ENCODE data around the gene DNMT1.

Gene DNMT1

GRCh38 chr19:10224337-10224736 is 29.6 kb upstream of the DNMT1 start:
- Histone ChIP-seq H3K27ac (no peak overlapping the region), H3K4me3 (ENCODE audit: low read depth in 1 of 2, low read length in 1 of 2) (no peak overlapping the region), H3K9me3 (no peaks in the 10 kb centered on the region), H3K4me1 (ENCODE audit: control insufficient read depth in 1 of 2, insufficient read depth in 1 of 2, low read depth in 1 of 2, low read length in 1 of 2) (no peaks in the 10 kb centered on the region), H3K36me3 (no peaks in the 10 kb centered on the region), H3K27me3 (peaks cover 43% of the 10 kb centered on the region)
- TF ChIP-seq CTCF (IDR thresholded peaks at IDR 0.05) = no peak

DNA sequence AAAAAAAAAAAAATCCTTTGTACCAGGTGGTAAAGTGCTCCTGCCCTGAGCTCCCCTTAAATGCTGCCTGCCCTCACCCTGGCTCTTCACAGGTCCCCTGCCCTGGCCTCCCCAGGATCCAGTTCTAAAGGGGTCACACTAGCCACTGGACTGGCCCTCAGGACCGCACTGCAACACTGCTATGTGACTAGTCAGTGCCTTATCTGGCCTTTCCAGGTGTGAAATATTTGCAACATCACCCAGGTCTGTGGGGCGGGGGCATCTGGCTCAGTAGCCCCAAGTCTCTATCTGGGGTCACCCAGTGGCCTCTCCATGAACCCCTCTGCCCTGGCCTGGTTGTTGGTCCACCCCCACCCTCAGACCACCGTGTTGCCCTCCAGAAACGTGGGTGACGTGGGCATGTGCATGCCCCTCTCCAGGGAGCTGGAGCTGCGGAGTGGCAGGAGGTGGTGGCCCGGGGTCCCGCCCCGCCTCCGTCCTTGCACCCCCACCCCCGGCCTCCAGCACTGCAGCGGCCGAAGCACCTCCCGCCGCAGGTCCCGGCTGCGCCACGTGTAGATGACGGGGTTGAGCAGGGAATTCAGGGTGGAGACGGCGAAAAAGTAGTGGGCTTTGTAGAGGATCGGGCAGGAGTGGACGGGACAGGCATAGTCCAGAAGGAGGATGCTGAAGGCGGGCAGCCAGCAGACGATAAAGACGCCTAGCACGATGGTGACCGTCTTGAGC is 28.9 kb upstream of the DNMT1 start:
- no peaks in the 10 kb centered on the region for H3K36me3 ChIP-seq
- TF ChIP-seq CTCF (IDR thresholded peaks at IDR 0.05) = no peak
- no peak overlapping the region for H3K27ac ChIP-seq
- peaks cover 36% of the 10 kb centered on the region for H3K27me3 ChIP-seq
- no peaks in the 10 kb centered on the region for H3K9me3 ChIP-seq
- H3K4me1 ChIP-seq (ENCODE audit: control insufficient read depth in 1 of 2, insufficient read depth in 1 of 2, low read depth in 1 of 2, low read length in 1 of 2) = no peaks in the 10 kb centered on the region
- no peak overlapping the region for H3K4me3 ChIP-seq (ENCODE audit: low read depth in 1 of 2, low read length in 1 of 2)

DNA sequence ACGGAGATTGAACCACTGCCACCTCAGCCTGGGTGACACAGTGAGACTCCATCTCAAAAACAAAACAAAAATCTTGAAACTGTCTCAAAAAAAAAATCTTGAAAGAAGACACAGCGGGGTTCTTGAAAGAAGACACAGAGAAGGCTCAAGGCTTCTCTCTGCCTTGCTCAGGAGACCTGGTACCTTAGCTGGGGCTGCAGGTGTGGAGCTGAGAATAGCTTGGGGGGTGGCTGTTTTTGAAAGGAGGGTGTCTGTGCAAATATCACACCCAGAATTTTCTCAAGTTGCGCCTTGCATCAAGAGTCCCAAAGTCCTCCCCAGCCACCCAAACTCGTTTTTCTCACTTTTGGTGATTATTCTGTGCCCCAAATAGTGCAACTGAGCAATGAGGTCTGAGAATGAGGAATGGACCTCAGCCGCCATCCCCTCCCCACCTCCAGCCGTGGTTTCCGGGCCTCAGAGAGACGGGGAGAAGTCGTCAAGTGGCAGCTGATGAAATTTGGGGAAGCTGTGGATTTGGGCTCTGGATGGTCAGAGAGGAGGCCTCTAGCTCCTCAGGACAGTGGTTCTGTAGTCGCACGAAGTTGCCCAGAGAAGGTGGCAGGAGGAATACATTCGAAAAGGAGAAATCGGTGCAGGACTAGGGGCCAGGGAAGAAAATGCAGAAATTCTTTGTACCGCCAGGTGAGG is 27.6 kb upstream of the DNMT1 start:
- no peak overlapping the region for H3K27ac ChIP-seq
- no peaks in the 10 kb centered on the region for H3K36me3 ChIP-seq
- no peaks in the 10 kb centered on the region for H3K9me3 ChIP-seq
- no peak for TF ChIP-seq CTCF (IDR thresholded peaks at IDR 0.05)
- H3K4me3 ChIP-seq (ENCODE audit: low read depth in 1 of 2, low read length in 1 of 2) = no peak overlapping the region
- peaks cover 33% of the 10 kb centered on the region for H3K27me3 ChIP-seq
- H3K4me1 ChIP-seq (ENCODE audit: control insufficient read depth in 1 of 2, insufficient read depth in 1 of 2, low read depth in 1 of 2, low read length in 1 of 2) = no peaks in the 10 kb centered on the region

GRCh38 chr19:10220695-10221094 is 25.9 kb upstream of the DNMT1 start:
- Histone ChIP-seq H3K27me3 (peaks cover 24% of the 10 kb centered on the region), H3K4me1 (ENCODE audit: control insufficient read depth in 1 of 2, insufficient read depth in 1 of 2, low read depth in 1 of 2, low read length in 1 of 2) (no peaks in the 10 kb centered on the region), H3K27ac (no peak overlapping the region), H3K4me3 (ENCODE audit: low read depth in 1 of 2, low read length in 1 of 2) (no peak overlapping the region), H3K36me3 (no peaks in the 10 kb centered on the region), H3K9me3 (no peaks in the 10 kb centered on the region)
- no peak for TF ChIP-seq CTCF (IDR thresholded peaks at IDR 0.05)

DNA sequence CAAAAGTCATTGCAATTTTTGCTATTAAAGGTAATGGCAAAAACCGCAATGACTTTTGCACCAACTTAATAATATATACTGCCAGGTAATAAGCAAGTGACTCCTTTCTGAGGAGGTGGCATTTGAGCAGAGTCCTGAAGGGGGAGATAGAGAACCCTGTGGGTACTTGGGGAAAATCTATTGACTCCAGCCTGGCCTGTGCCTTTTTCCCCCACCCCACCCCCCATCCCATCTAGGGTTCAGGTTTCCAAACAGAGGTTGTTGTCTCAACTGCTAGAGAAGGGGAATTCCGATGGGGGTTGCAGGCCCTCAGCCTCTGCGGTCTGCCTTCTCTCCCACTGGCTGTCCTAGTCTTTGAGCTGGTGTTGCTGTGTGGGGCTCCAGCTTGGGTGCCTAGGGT is 24.9 kb upstream of the DNMT1 start:
- Histone ChIP-seq H3K4me3 (ENCODE audit: low read depth in 1 of 2, low read length in 1 of 2) (no peak overlapping the region), H3K36me3 (no peaks in the 10 kb centered on the region), H3K27ac (no peak overlapping the region), H3K4me1 (ENCODE audit: control insufficient read depth in 1 of 2, insufficient read depth in 1 of 2, low read depth in 1 of 2, low read length in 1 of 2) (no peaks in the 10 kb centered on the region), H3K27me3 (peaks cover 24% of the 10 kb centered on the region), H3K9me3 (no peaks in the 10 kb centered on the region)
- TF ChIP-seq CTCF (IDR thresholded peaks at IDR 0.05) = no peak

All from neutrophil (primary cell).